IPS-15b (cell line): Measurements from ENCODE around the gene ULK4.
"Not testable (repeated sequence)": the region's sequence is repeated elsewhere in the genome, so short reads cannot be mapped to it uniquely, and the experiment has no call there.

Experiments used
- H3K27me3 ChIP-seq: one replicate; pipeline ENCODE4 v1.6.1; 2013; ENCODE audit warnings: low read length; ENCODE audit not compliant: control insufficient read depth, insufficient read depth
- H3K36me3 ChIP-seq: one replicate; pipeline ENCODE4 v1.6.1; 2013; ENCODE audit warnings: low read length; ENCODE audit not compliant: control insufficient read depth, insufficient read depth
- H3K4me1 ChIP-seq: one replicate; pipeline ENCODE4 v1.6.1; 2013; ENCODE audit warnings: mild to moderate bottlenecking, low read length; ENCODE audit not compliant: control insufficient read depth, insufficient read depth
- H3K4me3 ChIP-seq: one replicate; pipeline ENCODE4 v1.5.1; 2013; ENCODE audit warnings: low read depth, low read length
- H3K9ac ChIP-seq: one replicate; pipeline ENCODE4 v1.6.1; 2013; ENCODE audit warnings: low read depth, mild to moderate bottlenecking, low read length
- H3K9me3 ChIP-seq: one replicate; pipeline ENCODE4 v1.6.1; 2013; ENCODE audit warnings: mild to moderate bottlenecking, low read length; ENCODE audit not compliant: control insufficient read depth, insufficient read depth

ULK4 gene

DNA sequence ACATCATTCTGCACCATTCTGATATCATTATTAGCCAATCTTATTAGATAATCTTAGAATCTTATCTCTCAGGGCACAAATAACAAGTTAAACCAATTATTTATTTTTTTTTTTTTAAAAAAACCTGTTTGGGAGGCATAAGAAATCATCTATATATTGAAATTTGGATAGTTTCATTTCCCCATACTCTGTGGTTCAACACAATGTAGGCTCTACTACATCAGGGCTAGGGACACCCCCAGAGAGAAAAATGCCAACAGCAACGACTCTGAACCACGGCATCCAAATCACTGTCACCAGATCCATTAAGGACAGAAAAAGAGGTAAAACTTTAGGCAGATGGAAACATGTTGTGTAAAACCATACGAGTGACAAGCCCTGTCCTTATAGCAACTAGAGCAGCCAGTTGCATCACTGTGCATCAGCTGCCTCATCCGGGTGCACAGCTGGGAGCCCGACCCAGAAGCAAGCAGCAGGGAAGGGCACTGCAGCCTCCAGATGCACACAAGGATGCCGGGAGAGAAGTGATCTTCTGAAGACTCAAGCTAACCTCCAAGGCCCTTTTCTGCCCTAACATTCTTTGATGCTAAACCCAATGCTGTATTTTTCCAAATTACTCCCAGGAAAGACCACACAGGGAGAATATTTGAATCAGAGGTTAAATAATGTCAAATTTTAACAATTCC, 381.5 kb downstream of the ULK4 start:
- Histone ChIP-seq H3K9ac (no peak overlapping the region), H3K4me1 (peaks cover 7% of the 10 kb centered on the region), H3K27me3 (no peaks in the 10 kb centered on the region), H3K36me3 (no peaks in the 10 kb centered on the region), H3K4me3 (no peak overlapping the region), H3K9me3 (no peaks in the 10 kb centered on the region)

- no peak overlapping the region for H3K9ac ChIP-seq
- peaks cover 7% of the 10 kb centered on the region for H3K4me1 ChIP-seq
- H3K9me3 ChIP-seq: no peaks in the 10 kb centered on the region
- H3K27me3 ChIP-seq: no peaks in the 10 kb centered on the region
- H3K4me3 ChIP-seq: no peak overlapping the region
- H3K36me3 ChIP-seq: no peaks in the 10 kb centered on the region
These were observed 382.0 kb downstream of the ULK4 start for GRCh38 chr3:41579861-41580260.

DNA sequence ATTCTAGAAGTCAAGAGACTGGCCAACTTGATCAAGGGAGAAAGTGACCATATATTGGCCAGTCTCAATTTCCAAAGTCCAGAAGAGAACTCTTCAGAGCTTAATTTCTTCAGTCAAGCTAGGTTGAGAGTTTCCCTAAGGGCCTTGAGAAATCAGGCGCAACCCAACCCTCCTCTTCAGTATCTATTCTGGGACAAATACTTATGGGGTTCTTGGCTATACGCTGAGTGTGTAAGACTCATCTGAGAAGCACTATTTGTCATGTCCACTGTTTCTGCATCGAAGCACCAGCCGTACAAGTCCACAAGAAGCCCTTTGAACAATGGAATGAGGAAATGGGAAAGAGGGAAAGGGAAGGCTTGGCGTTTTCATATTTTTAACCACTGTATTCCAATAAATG, 383.1 kb downstream of the ULK4 start:
- Histone ChIP-seq H3K9ac (no peak overlapping the region), H3K36me3 (no peaks in the 10 kb centered on the region), H3K4me3 (no peak overlapping the region), H3K27me3 (no peaks in the 10 kb centered on the region), H3K9me3 (no peaks in the 10 kb centered on the region), H3K4me1 (peaks cover 7% of the 10 kb centered on the region)

- Histone ChIP-seq H3K9ac (no peak overlapping the region), H3K36me3 (no peaks in the 10 kb centered on the region), H3K4me1 (peaks cover 7% of the 10 kb centered on the region), H3K4me3 (no peak overlapping the region), H3K27me3 (no peaks in the 10 kb centered on the region), H3K9me3 (no peaks in the 10 kb centered on the region)
These were observed 386.2 kb downstream of the ULK4 start for GRCh38 chr3:41575724-41576123.

- Histone ChIP-seq H3K36me3 (no peaks in the 10 kb centered on the region), H3K4me3 (no peak overlapping the region)
These were observed 387.0 kb downstream of the ULK4 start for GRCh38 chr3:41574900-41575299.

GRCh38 chr3:41573591-41573990, 388.3 kb downstream of the ULK4 start:
- H3K9ac ChIP-seq: no peak overlapping the region
- no peak overlapping the region for H3K4me3 ChIP-seq
- no peaks in the 10 kb centered on the region for H3K27me3 ChIP-seq
- H3K4me1 ChIP-seq: peaks cover 11% of the 10 kb centered on the region
- no peaks in the 10 kb centered on the region for H3K36me3 ChIP-seq
- no peaks in the 10 kb centered on the region for H3K9me3 ChIP-seq

More at GRCh38 chr3:41574900-41575299, 387.0 kb downstream of the ULK4 start:
- Histone ChIP-seq H3K27me3 (no peaks in the 10 kb centered on the region), H3K9me3 (no peaks in the 10 kb centered on the region), H3K4me1 (peaks cover 7% of the 10 kb centered on the region), H3K9ac (no peak overlapping the region)

GRCh38 chr3:41572092-41572491, 389.8 kb downstream of the ULK4 start:
- H3K9ac ChIP-seq: no peak overlapping the region
- no peaks in the 10 kb centered on the region for H3K27me3 ChIP-seq
- no peak overlapping the region for H3K4me3 ChIP-seq
- peaks cover 6% of the 10 kb centered on the region for H3K4me1 ChIP-seq
- H3K9me3 ChIP-seq: no peaks in the 10 kb centered on the region
- H3K36me3 ChIP-seq: no peaks in the 10 kb centered on the region

- Histone ChIP-seq H3K4me1 (peaks cover 4% of the 10 kb centered on the region), H3K9me3 (no peaks in the 10 kb centered on the region), H3K36me3 (no peaks in the 10 kb centered on the region), H3K9ac (no peak overlapping the region), H3K27me3 (no peaks in the 10 kb centered on the region), H3K4me3 (no peak overlapping the region)
These were observed 392.1 kb downstream of the ULK4 start for GRCh38 chr3:41569632-41570305.

DNA sequence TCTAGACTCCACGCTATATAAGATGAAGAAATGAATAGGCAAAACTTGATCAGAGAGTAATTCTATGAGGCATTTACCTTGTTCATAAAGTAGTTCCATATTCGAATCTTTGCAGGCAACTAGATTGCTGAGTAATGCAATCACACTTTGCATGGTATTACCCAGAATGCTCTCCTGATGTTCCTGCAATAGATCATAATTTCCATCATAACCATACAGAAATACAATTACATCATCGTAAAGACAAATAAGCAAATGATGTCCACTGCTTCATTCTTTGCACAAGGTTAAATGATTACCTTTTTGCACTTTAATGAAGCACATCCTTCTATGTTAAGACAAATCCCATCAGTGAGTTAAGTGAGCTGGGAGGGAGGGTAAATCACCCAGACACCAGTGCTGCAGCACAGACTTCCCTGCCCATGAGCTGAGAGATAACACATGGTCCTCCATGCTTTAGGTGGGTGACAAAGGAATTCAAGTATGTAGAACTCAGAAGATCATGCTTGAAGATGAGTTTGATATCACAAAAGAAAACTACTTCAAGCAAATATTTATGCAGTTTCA, 395.9 kb downstream of the ULK4 start:
- H3K4me1 ChIP-seq: peaks cover 4% of the 10 kb centered on the region
- no peaks in the 10 kb centered on the region for H3K9me3 ChIP-seq
- no peak overlapping the region for H3K9ac ChIP-seq
- no peak overlapping the region for H3K4me3 ChIP-seq
- no peaks in the 10 kb centered on the region for H3K27me3 ChIP-seq
- no peaks in the 10 kb centered on the region for H3K36me3 ChIP-seq

DNA sequence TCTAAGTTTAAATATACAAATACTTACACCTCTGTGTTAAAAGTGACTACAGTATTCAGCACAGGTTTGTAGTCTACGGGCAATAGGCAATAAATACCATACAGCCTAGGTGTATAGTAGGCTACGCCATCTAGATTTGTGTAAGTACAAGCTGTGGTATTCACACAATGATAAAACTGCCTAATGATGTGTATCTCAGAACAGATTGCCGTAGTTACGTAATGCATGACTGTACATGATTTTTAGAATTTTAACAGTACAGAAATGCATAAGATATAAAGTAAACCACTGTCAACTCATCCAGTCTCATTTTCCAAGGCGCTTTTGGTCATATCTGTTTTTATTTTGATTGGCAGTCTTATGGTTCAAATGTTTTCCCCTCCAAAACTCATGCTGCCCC, 396.9 kb downstream of the ULK4 start:
- H3K9ac ChIP-seq: no peak overlapping the region
- H3K36me3 ChIP-seq: no peaks in the 10 kb centered on the region
- H3K9me3 ChIP-seq: no peaks in the 10 kb centered on the region
- H3K27me3 ChIP-seq: no peaks in the 10 kb centered on the region
- H3K4me3 ChIP-seq: no peak overlapping the region
- peaks cover 4% of the 10 kb centered on the region for H3K4me1 ChIP-seq

- H3K36me3 ChIP-seq, H3K4me3 ChIP-seq, H3K9me3 ChIP-seq, H3K4me1 ChIP-seq, H3K9ac ChIP-seq, H3K27me3 ChIP-seq: not testable (repeated sequence)
These were observed 405.7 kb downstream of the ULK4 start for GRCh38 chr3:41556245-41556644.

DNA sequence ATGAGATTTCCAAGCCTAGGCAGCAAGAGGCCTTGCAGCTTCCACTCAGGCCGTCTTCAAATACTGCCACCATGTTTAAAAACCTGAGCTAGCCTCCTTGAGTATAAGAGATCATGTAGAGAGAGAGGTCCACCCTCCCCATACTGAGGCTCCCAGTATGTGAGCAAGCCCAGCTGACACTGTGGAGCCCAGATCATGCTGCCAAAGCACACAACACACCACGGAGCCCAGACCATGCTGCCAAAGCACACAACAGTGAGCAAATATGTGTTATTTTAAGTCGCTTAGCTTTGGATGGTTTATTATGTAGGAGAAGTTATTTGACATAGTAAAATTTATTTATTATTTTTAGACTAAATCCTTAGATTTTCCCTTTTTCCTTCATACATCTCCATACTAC, 428.9 kb downstream of the ULK4 start:
- Histone ChIP-seq H3K4me3 (no peak overlapping the region), H3K9me3 (no peaks in the 10 kb centered on the region), H3K36me3 (no peaks in the 10 kb centered on the region), H3K27me3 (no peaks in the 10 kb centered on the region), H3K9ac (no peak overlapping the region), H3K4me1 (no peaks in the 10 kb centered on the region)
